Epithelial cell of proximal tubule (primary cell): Measurements from ENCODE around the gene SEMA3B. TPM values are rescaled to one million over a fixed set of nuclear protein-coding genes. Genes with fewer than 3 reads are reported as not detected.
"Not testable (repeated sequence)": the region's sequence is repeated elsewhere in the genome, so short reads cannot be mapped to it uniquely, and the experiment has no call there.

Experiments used
- DNase-seq: peaks from one replicate; pipeline ENCODE4 v3.0.0-alpha.2; 2011; ENCODE audit warnings: low read depth
- H3K4me3 ChIP-seq: 2 replicates; pipeline ENCODE4 v1.5.1; 2011; ENCODE audit warnings: low read depth, mild to moderate bottlenecking, low read length
- CTCF ChIP-seq: conservative IDR thresholded peaks from 2 replicates; pipeline ENCODE4 v1.5.1; 2012; ENCODE audit warnings: low read depth, mild to moderate bottlenecking, low read length
- total RNA-seq: library from RNA; depleted of rRNA; stranded (reverse); fragments of >200 nt; gene quantifications from 2 replicates; pipeline ENCODE4 v1.2.3, GENCODE V29; 2015

SEMA3B gene
- total RNA-seq, 1 donor from 2014 or later: 29.5 TPM

GRCh38 chr3:50271314-50271936, 2.5 kb downstream of the SEMA3B start:
- no peak for DNase-seq
- no peak for TF ChIP-seq CTCF
- H3K4me3 ChIP-seq: no peak overlapping the region

GRCh38 chr3:50272538-50272910, 3.6 kb downstream of the SEMA3B start:
- DNase-seq, H3K4me3 ChIP-seq: not testable (repeated sequence)

- TF ChIP-seq CTCF: peak; percentile 93
- no peak for DNase-seq
- H3K4me3 ChIP-seq: peak overlapping the region; percentile 32
These were observed 4.2 kb downstream of the SEMA3B start for GRCh38 chr3:50272911-50273688.

GRCh38 chr3:50273689-50274065, 4.7 kb downstream of the SEMA3B start:
- no peak for DNase-seq
- H3K4me3 ChIP-seq: no peak overlapping the region
- TF ChIP-seq CTCF: no peak

- no peak overlapping the region for H3K4me3 ChIP-seq
- DNase-seq: no peak
- TF ChIP-seq CTCF: peak; percentile 80
These were observed 5.6 kb downstream of the SEMA3B start for GRCh38 chr3:50274371-50275104.

- no peak overlapping the region for H3K4me3 ChIP-seq
- no peak for TF ChIP-seq CTCF
- DNase-seq: no peak
These were observed 6.4 kb downstream of the SEMA3B start for GRCh38 chr3:50275141-50275995.
